MM.1S (cell line): ENCODE measurements around the gene OVOL3.

Source experiments
- CTCF ChIP-seq: fragments of 300-600 bp; sonication (generic); IDR thresholded peaks from 2 replicates; pipeline ENCODE4 v1.5.1; 2016; ENCODE audit warnings: antibody characterized with exemption, low read length, mixed read lengths
- EZH2 ChIP-seq: fragments of 300-600 bp; sonication (generic); optimal IDR thresholded peaks from 2 replicates; pipeline ENCODE3; 2017; ENCODE audit warnings: low read depth, mild to moderate bottlenecking, antibody characterized with exemption, low read length, mixed read lengths

- TF ChIP-seq EZH2 = no peak
- TF ChIP-seq CTCF = no peak
These were observed 13.9 kb upstream of the OVOL3 start for GRCh38 chr19:36097036-36097435.
